ENCODE measurements around the gene DYNLT5.
"Not testable (repeated sequence)": the region's sequence is repeated elsewhere in the genome, so short reads cannot be mapped to it uniquely, and the experiment has no call there.

The DYNLT5 gene

DNA sequence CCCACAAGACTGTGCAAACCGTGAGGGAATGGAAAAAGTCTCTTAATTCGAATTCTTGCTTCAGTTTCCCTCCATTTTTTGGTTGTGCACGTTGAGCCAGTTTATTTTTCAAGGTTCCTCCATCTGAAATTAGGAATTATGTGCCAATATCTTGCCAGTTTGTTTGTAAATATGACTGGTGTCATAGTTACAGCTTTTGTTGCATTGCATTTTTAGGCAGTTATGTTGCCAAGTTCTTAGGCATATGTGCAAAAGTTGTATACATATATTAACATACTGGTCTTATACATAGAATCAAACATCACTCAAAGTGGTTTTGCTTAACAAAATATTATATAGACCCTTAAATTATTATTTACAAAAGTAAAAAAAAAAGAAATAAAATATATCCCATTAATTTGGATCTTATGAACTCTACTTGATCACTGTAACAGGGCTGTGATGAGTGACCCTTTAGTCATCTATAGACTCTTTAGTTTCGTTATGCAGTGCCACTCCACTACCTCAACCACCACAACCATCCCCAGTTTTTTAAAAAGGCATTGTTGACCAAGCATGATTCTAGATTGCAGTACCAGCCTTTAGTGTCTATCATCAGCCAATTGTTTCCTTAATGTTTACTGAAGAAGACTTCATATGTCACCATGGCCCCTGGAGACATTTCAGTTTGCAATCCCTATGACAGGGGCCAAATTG lies 20.9 kb upstream of the DYNLT5 start:
- Histone ChIP-seq H3K27me3 (ENCODE audit: control insufficient read depth, insufficient read depth, low read length) (no peaks in the 10 kb centered on the region), H3K9ac (ENCODE audit: low read length) (no peak overlapping the region), H3K36me3 (ENCODE audit: control insufficient read depth, insufficient read depth, low read length) (no peaks in the 10 kb centered on the region), H3K4me1 (ENCODE audit: control insufficient read depth, insufficient read depth, low read length) (no peaks in the 10 kb centered on the region), H3K4me3 (ENCODE audit: low read length) (no peak overlapping the region), H3K9me3 (ENCODE audit: control insufficient read depth, low read length) (no peaks in the 10 kb centered on the region)

DNA sequence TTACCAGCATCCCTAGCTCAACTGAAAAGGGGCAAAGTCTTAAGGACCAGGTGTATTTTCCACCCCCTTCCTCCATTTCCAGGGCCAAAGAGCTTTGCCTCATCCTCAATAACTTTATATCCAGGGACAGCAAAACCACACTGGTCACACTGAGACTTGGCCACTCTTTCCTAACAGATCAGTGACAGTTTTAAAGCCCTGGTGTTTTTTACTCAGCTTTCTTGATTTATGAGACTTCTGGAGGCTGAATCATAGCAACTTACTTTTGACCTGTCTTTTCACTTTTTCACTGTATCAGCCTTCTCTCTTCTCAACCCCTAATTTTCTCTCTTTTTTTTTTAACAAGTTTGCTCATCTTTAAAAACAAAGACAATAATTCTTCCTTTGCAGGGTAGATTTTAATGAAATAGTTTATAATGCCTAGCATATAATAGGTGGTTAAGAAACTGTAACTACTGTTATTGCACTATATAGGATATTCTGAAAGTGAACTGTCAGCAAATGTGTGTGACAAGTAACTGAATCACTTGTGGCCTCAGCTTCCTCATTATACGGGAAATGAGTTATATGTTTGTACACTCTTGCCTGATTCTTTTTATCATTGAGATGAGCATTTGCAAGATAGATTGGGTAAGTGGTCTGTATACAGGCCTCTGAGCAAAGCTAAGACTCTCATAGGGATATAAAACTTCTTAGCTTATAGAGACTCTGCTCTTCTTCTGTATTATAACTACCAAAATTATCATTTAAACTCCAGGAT lies 19.7 kb upstream of the DYNLT5 start:
- H3K9ac ChIP-seq (ENCODE audit: low read length): no peak overlapping the region
- H3K4me1 ChIP-seq (ENCODE audit: control insufficient read depth, insufficient read depth, low read length): no peaks in the 10 kb centered on the region
- no peaks in the 10 kb centered on the region for H3K36me3 ChIP-seq (ENCODE audit: control insufficient read depth, insufficient read depth, low read length)
- no peaks in the 10 kb centered on the region for H3K9me3 ChIP-seq (ENCODE audit: control insufficient read depth, low read length)
- H3K27me3 ChIP-seq (ENCODE audit: control insufficient read depth, insufficient read depth, low read length): no peaks in the 10 kb centered on the region
- H3K4me3 ChIP-seq (ENCODE audit: low read length): no peak overlapping the region

DNA sequence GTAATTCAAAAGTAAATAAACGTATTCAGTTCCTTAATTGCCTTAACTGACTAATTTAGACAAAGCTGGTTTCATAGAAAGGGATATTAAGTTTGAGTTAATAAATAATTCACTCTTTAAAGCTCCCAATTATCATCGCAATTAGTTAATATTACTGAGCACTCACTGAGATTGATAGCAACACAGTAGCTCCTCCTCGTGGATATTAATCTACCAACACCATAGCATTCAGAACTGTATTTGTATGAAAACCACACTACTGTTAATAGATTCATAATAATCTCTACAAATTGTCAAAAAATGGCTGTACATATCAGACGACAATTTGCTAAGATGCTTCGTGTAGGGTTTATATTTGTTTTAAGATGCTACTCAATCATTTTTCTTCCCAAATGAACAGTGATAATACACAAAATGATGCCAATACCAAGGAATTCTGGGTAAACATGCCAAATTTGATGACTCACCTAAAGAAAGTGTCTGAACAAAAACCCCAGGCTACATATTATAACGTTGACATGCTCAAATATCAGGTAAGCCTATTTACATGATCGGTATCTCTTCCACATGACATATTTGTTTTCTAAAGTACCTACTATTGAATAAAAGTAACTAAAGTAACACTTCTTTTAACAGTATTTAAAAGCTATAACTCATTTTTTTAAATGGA lies 18.8 kb upstream of the DYNLT5 start:
- Histone ChIP-seq H3K36me3 (ENCODE audit: control insufficient read depth, insufficient read depth, low read length) (no peaks in the 10 kb centered on the region), H3K9me3 (ENCODE audit: control insufficient read depth, low read length) (no peaks in the 10 kb centered on the region), H3K27me3 (ENCODE audit: control insufficient read depth, insufficient read depth, low read length) (no peaks in the 10 kb centered on the region), H3K4me3 (ENCODE audit: low read length) (no peak overlapping the region), H3K9ac (ENCODE audit: low read length) (no peak overlapping the region), H3K4me1 (ENCODE audit: control insufficient read depth, insufficient read depth, low read length) (no peaks in the 10 kb centered on the region)

DNA sequence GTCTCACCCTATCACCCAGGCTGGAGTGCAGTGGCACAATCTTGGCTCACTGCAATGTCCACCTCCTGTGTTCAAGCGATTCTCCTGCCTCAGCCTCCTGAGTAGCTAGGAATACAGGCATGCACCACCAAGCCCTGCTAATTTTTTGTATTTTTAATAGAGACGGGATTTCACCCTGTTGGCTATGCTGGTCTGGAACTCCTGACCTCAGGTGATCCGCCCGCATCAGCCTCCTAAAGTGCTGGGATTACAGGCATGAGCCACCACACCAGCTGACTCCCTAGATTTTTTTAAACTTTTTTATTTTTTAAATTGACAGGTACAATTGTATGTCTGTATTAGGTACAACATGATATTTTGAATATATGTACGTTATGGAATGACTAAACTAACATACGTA lies 17.7 kb upstream of the DYNLT5 start:
- not testable (repeated sequence) for H3K36me3 ChIP-seq (ENCODE audit: control insufficient read depth, insufficient read depth, low read length); H3K9me3 ChIP-seq (ENCODE audit: control insufficient read depth, low read length); H3K4me1 ChIP-seq (ENCODE audit: control insufficient read depth, insufficient read depth, low read length); H3K27me3 ChIP-seq (ENCODE audit: control insufficient read depth, insufficient read depth, low read length); H3K9ac ChIP-seq (ENCODE audit: low read length); H3K4me3 ChIP-seq (ENCODE audit: low read length)

DNA sequence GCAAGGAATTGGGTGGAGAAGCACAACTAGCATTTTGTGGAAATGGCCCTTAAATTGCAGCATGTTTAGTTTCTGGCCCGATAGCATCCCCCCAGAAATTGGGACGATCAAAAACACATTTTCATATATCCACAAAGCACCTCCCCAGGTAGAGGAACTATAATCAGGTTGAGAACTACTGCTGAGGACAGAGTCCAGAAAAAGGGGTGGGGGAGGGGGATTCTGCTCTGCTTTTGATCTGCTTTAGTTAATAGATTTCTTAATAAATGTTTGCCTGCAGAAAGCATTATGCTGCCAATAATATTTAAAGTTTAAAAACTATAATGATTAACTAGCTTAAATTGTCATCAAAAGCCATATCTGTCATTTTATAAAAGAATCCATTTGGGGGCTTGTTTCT lies 14.4 kb upstream of the DYNLT5 start:
- Histone ChIP-seq H3K4me3 (ENCODE audit: low read length) (no peak overlapping the region), H3K27me3 (ENCODE audit: control insufficient read depth, insufficient read depth, low read length) (no peaks in the 10 kb centered on the region), H3K36me3 (ENCODE audit: control insufficient read depth, insufficient read depth, low read length) (no peaks in the 10 kb centered on the region), H3K4me1 (ENCODE audit: control insufficient read depth, insufficient read depth, low read length) (no peaks in the 10 kb centered on the region), H3K9me3 (ENCODE audit: control insufficient read depth, low read length) (no peaks in the 10 kb centered on the region), H3K9ac (ENCODE audit: low read length) (no peak overlapping the region)

DNA sequence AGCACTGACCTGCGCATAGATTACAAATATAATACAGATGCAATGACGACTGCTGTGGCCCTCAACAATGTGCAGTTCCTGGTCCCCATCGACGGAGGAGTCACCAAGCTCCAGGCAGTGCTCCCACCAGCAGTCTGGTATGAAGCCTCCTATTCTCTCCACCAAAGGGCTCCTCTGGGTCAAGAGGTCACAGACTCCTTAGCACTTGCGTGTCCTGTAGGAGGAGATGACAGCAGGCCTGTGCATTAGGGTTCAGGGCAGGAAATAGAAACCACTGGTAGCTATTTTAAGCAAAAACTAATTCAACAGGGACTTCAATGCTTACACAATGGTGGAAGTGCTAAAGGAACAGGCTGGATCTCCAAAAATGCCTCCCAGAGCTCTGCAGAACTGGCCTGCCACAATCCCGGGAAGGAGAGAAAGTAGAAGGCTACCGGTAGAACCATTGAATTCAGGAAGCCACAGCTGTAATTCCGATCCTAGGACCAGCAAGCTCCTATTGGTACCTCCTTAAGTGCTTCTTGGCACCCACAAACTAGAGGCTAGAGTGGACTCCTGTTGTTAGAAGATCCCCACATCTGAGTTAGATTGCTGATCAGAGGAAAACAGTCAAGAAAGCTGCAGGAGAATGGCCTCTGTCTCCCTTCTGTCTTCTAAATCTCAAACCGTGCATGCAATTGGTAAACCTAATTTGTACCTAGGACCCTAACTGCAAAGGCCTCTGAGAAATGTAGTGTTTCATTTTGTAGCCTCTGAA lies 12.7 kb upstream of the DYNLT5 start:
- no peak overlapping the region for H3K9ac ChIP-seq (ENCODE audit: low read length)
- no peaks in the 10 kb centered on the region for H3K9me3 ChIP-seq (ENCODE audit: control insufficient read depth, low read length)
- no peak overlapping the region for H3K4me3 ChIP-seq (ENCODE audit: low read length)
- no peaks in the 10 kb centered on the region for H3K4me1 ChIP-seq (ENCODE audit: control insufficient read depth, insufficient read depth, low read length)
- no peaks in the 10 kb centered on the region for H3K27me3 ChIP-seq (ENCODE audit: control insufficient read depth, insufficient read depth, low read length)
- H3K36me3 ChIP-seq (ENCODE audit: control insufficient read depth, insufficient read depth, low read length): no peaks in the 10 kb centered on the region

DNA sequence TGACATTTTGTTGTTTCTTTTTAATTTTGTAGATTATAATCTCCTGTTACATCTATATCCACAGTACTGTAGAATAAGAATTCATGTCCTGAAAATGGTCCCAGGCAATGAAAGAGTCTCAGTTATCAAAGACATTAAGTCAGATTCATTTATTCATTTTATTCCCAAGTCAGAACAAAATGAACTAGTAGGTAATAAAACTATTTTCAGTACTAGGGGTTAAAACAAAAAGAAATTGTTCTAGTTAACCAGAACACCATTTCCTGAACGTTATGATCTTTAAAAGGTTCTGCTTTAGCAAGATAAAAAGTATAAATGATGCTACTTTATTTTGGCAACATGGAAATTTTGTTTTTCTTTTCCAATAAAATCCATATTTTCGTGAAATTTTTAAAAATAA lies 6.8 kb upstream of the DYNLT5 start:
- no peaks in the 10 kb centered on the region for H3K36me3 ChIP-seq (ENCODE audit: control insufficient read depth, insufficient read depth, low read length)
- H3K27me3 ChIP-seq (ENCODE audit: control insufficient read depth, insufficient read depth, low read length): no peaks in the 10 kb centered on the region
- H3K4me3 ChIP-seq (ENCODE audit: low read length): no peak overlapping the region
- no peak overlapping the region for H3K9ac ChIP-seq (ENCODE audit: low read length)
- no peaks in the 10 kb centered on the region for H3K9me3 ChIP-seq (ENCODE audit: control insufficient read depth, low read length)
- no peaks in the 10 kb centered on the region for H3K4me1 ChIP-seq (ENCODE audit: control insufficient read depth, insufficient read depth, low read length)

DNA sequence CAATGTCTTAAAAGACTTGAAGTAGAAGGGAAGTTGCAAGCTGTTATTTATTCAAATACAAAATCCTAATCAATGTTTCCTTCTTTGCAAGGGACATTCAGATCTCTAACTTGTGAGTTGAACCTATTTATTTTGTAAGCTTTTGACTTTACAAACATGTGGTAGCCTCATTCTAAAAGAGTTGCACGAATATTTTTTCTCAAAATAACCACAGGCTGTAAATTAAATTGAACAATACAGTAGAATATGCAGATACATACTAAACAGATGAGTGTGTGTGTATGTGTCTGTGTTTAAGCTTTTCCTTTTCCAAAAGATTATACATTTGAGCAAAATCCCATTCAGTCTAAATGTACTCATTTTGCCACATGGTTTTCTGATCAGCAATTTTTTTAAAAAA lies 4.8 kb upstream of the DYNLT5 start:
- Histone ChIP-seq H3K9me3 (ENCODE audit: control insufficient read depth, low read length) (no peaks in the 10 kb centered on the region), H3K9ac (ENCODE audit: low read length) (no peak overlapping the region), H3K27me3 (ENCODE audit: control insufficient read depth, insufficient read depth, low read length) (peaks cover 12% of the 10 kb centered on the region), H3K4me3 (ENCODE audit: low read length) (no peak overlapping the region), H3K4me1 (ENCODE audit: control insufficient read depth, insufficient read depth, low read length) (peaks cover 1% of the 10 kb centered on the region), H3K36me3 (ENCODE audit: control insufficient read depth, insufficient read depth, low read length) (no peaks in the 10 kb centered on the region)

DNA sequence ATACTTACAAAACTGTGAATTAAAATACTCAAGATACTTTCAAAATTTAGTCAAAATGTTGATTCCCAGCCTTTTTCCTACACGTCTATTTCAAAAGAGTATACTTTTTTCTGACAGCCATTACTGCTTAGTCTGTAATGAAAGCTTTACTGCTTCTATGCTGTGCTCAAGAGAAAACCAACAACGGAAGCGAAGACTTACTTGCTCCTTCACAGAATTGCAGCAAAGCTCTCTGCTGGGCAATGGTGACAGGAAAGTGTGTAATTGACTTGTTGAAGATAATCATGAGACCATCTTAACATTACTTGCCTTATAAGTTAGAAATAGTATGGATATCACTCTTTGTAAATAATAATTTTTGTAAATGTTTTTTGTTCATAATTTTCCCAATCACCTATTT lies 1.7 kb upstream of the DYNLT5 start:
- Histone ChIP-seq H3K27me3 (ENCODE audit: control insufficient read depth, insufficient read depth, low read length) (peaks cover 18% of the 10 kb centered on the region), H3K36me3 (ENCODE audit: control insufficient read depth, insufficient read depth, low read length) (no peaks in the 10 kb centered on the region), H3K4me3 (ENCODE audit: low read length) (no peak overlapping the region), H3K9ac (ENCODE audit: low read length) (no peak overlapping the region), H3K9me3 (ENCODE audit: control insufficient read depth, low read length) (no peaks in the 10 kb centered on the region), H3K4me1 (ENCODE audit: control insufficient read depth, insufficient read depth, low read length) (peaks cover 5% of the 10 kb centered on the region)

DNA sequence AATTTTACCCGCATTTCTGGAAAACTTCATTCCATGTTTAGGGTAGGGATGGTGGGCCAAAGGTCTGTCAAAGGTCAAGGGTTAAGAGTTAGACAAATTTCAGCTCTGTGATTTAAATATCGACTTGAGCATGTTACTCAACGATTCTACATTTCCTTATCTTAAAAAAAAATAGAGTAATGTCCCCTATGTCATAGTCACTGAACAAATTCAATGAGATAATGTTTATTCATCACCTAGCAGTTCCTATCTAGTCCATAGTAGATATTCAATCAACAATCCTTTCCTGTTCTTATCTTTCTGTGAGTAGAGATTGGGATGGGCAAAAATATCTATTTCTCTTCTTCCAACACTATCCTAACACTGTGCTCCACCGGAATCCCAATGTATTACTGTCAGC lies 1.1 kb upstream of the DYNLT5 start:
- no peaks in the 10 kb centered on the region for H3K36me3 ChIP-seq (ENCODE audit: control insufficient read depth, insufficient read depth, low read length)
- peaks cover 5% of the 10 kb centered on the region for H3K4me1 ChIP-seq (ENCODE audit: control insufficient read depth, insufficient read depth, low read length)
- no peaks in the 10 kb centered on the region for H3K9me3 ChIP-seq (ENCODE audit: control insufficient read depth, low read length)
- H3K27me3 ChIP-seq (ENCODE audit: control insufficient read depth, insufficient read depth, low read length): peaks cover 18% of the 10 kb centered on the region
- no peak overlapping the region for H3K9ac ChIP-seq (ENCODE audit: low read length)
- no peak overlapping the region for H3K4me3 ChIP-seq (ENCODE audit: low read length)

DNA sequence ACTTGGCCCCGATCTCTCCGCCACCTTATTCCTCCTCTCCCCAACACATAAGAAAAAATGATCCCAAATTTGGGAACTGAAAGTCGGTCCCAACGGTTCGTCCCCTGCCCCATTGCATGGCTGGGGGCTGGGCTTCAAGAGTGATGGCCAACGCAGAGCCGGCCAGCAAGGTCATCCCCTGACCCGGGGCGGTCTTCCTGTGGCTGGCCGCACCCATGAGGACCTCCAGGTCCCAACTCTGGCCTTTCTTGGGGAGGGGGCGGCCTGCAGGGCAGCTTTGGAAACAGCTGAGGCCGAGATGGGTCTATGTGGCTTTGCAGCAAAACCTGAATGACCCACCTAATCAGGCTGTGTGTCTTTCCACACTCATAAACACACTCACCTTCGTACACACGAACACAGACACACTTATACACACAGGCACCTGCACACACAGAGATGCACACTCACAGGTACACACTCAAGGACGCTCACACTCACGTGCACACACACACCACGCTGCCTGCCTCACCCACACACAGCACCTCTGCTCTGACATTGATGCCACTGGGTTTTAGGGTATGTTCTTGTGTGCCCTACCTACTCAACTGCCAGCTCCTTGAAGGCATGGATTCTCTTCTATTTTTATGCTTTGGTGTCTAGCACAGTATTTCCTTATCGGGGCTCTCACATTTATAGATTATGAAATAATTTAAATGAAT lies 562 bp downstream of the DYNLT5 start:
- H3K9me3 ChIP-seq (ENCODE audit: control insufficient read depth, low read length): no peaks in the 10 kb centered on the region
- no peak overlapping the region for H3K9ac ChIP-seq (ENCODE audit: low read length)
- peaks cover 5% of the 10 kb centered on the region for H3K4me1 ChIP-seq (ENCODE audit: control insufficient read depth, insufficient read depth, low read length)
- peaks cover 18% of the 10 kb centered on the region for H3K27me3 ChIP-seq (ENCODE audit: control insufficient read depth, insufficient read depth, low read length)
- no peaks in the 10 kb centered on the region for H3K36me3 ChIP-seq (ENCODE audit: control insufficient read depth, insufficient read depth, low read length)
- no peak overlapping the region for H3K4me3 ChIP-seq (ENCODE audit: low read length)

All from mucosa of stomach (tissue), 1 donor.